ENCODE results near the gene C1orf159. TPM values are rescaled to one million over a fixed set of nuclear protein-coding genes. Genes with fewer than 3 reads are reported as not detected.

Gene C1orf159
- total and polyA plus RNA-seq, 4 donors, result 3.9 to 7.0 (median 4.7) TPM

DNA sequence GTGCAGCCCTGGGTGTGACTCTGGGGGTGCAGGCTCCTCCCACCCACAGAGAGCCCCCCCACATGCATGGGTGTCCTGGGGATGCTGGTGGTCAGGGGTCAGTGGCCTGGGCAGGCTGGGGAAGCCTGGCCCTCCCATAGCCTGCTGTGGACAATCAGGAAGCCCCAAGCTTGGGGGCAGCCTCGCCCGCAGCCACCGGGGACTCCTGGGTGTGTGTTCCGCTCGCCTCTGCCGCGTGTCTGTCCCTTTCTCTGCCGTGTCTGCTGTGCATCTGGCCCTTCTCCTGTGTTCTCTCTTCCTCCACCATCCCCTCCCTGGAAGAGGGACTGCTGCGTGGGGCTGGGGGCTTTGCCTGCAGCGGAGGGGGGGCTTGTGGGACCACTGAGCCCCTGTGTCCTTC is 73.1 kb downstream of the C1orf159 start:
- 96% methylated on average over 10 of the region's 10 CpGs for WGBS
- H3K27me3 ChIP-seq (ENCODE audit: control insufficient read depth in 4 of 4, insufficient read depth in 4 of 4, low read length in 3 of 4), result peaks cover 0 to 3% (median 0%) of the 10 kb centered on the region in 4 donors
- H3K9ac ChIP-seq (ENCODE audit: low read depth in 1 of 2, low read length in 2 of 2), result no peak overlapping the region
- no peak overlapping the region for H3K27ac ChIP-seq (ENCODE audit: low read depth in 1 of 2, low read length in 2 of 2)
- no peak for DNase-seq (ENCODE audit: low spot score)
- TF ChIP-seq, protein P1, sequence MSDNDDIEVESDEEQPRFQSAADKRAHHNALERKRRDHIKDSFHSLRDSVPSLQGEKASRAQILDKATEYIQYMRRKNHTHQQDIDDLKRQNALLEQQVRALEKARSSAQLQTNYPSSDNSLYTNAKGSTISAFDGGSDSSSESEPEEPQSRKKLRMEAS (IDR thresholded peaks at IDR 0.05), result no peak
- TF ChIP-seq, protein P2, sequence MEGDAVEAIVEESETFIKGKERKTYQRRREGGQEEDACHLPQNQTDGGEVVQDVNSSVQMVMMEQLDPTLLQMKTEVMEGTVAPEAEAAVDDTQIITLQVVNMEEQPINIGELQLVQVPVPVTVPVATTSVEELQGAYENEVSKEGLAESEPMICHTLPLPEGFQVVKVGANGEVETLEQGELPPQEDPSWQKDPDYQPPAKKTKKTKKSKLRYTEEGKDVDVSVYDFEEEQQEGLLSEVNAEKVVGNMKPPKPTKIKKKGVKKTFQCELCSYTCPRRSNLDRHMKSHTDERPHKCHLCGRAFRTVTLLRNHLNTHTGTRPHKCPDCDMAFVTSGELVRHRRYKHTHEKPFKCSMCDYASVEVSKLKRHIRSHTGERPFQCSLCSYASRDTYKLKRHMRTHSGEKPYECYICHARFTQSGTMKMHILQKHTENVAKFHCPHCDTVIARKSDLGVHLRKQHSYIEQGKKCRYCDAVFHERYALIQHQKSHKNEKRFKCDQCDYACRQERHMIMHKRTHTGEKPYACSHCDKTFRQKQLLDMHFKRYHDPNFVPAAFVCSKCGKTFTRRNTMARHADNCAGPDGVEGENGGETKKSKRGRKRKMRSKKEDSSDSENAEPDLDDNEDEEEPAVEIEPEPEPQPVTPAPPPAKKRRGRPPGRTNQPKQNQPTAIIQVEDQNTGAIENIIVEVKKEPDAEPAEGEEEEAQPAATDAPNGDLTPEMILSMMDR (IDR thresholded peaks at IDR 0.05; ENCODE audit: low read depth, low read length, missing input control), result no peak
- TF ChIP-seq, protein P3, sequence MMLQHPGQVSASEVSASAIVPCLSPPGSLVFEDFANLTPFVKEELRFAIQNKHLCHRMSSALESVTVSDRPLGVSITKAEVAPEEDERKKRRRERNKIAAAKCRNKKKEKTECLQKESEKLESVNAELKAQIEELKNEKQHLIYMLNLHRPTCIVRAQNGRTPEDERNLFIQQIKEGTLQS (IDR thresholded peaks at IDR 0.05), result no peak
- TF ChIP-seq YY1 (IDR thresholded peaks at IDR 0.05) (no peak), RAD21 (IDR thresholded peaks at IDR 0.05) (no peak), HNF4G (IDR thresholded peaks at IDR 0.05) (no peak), EGR1 (IDR thresholded peaks at IDR 0.05; ENCODE audit: low read depth in 2 of 2) (no peak), SP1 (IDR thresholded peaks at IDR 0.05) (no peak), FOXA2 (IDR thresholded peaks at IDR 0.05) (no peak), JUND (IDR thresholded peaks at IDR 0.05) (no peak), RXRA (IDR thresholded peaks at IDR 0.05) (no peak), TAF1 (conservative IDR thresholded peaks at IDR 0.05) (no peak), HNF4A (conservative IDR thresholded peaks at IDR 0.05) (no peak), NR2F2 (IDR thresholded peaks at IDR 0.05) (no peak), GABPA (IDR thresholded peaks at IDR 0.05 in 1 of 2, conservative IDR thresholded peaks at IDR 0.05 in 1 of 2) (no peak), FOXA1 (IDR thresholded peaks at IDR 0.05) (no peak)
- TF ChIP-seq, protein P4, sequence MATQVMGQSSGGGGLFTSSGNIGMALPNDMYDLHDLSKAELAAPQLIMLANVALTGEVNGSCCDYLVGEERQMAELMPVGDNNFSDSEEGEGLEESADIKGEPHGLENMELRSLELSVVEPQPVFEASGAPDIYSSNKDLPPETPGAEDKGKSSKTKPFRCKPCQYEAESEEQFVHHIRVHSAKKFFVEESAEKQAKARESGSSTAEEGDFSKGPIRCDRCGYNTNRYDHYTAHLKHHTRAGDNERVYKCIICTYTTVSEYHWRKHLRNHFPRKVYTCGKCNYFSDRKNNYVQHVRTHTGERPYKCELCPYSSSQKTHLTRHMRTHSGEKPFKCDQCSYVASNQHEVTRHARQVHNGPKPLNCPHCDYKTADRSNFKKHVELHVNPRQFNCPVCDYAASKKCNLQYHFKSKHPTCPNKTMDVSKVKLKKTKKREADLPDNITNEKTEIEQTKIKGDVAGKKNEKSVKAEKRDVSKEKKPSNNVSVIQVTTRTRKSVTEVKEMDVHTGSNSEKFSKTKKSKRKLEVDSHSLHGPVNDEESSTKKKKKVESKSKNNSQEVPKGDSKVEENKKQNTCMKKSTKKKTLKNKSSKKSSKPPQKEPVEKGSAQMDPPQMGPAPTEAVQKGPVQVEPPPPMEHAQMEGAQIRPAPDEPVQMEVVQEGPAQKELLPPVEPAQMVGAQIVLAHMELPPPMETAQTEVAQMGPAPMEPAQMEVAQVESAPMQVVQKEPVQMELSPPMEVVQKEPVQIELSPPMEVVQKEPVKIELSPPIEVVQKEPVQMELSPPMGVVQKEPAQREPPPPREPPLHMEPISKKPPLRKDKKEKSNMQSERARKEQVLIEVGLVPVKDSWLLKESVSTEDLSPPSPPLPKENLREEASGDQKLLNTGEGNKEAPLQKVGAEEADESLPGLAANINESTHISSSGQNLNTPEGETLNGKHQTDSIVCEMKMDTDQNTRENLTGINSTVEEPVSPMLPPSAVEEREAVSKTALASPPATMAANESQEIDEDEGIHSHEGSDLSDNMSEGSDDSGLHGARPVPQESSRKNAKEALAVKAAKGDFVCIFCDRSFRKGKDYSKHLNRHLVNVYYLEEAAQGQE (IDR thresholded peaks at IDR 0.05), result no peak
- TF ChIP-seq, protein P5, sequence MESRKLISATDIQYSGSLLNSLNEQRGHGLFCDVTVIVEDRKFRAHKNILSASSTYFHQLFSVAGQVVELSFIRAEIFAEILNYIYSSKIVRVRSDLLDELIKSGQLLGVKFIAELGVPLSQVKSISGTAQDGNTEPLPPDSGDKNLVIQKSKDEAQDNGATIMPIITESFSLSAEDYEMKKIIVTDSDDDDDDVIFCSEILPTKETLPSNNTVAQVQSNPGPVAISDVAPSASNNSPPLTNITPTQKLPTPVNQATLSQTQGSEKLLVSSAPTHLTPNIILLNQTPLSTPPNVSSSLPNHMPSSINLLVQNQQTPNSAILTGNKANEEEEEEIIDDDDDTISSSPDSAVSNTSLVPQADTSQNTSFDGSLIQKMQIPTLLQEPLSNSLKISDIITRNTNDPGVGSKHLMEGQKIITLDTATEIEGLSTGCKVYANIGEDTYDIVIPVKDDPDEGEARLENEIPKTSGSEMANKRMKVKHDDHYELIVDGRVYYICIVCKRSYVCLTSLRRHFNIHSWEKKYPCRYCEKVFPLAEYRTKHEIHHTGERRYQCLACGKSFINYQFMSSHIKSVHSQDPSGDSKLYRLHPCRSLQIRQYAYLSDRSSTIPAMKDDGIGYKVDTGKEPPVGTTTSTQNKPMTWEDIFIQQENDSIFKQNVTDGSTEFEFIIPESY (IDR thresholded peaks at IDR 0.05), result no peak
- peaks cover 8 to 10% (median 9%) of the 10 kb centered on the region in 4 donors for H3K4me1 ChIP-seq (ENCODE audit: control insufficient read depth in 4 of 4, insufficient read depth in 4 of 4, low read length in 3 of 4)
- no peaks in the 10 kb centered on the region for H3K9me3 ChIP-seq (ENCODE audit: control insufficient read depth in 4 of 4, low read length in 3 of 4)
- H3K36me3 ChIP-seq (ENCODE audit: control insufficient read depth in 4 of 4, insufficient read depth in 3 of 4, low read depth in 1 of 4, low read length in 3 of 4), result peaks cover 0 to 24% (median 6%) of the 10 kb centered on the region in 4 donors
- no peak overlapping the region for H3K4me3 ChIP-seq (ENCODE audit: low read depth in 1 of 3, low read length in 3 of 3)

Data from liver (tissue), 9 donors.